GM18520 (cell line): ENCODE results near the gene FOXP2.
"Not testable (repeated sequence)": the region's sequence is repeated elsewhere in the genome, so short reads cannot be mapped to it uniquely, and the experiment has no call there.

ENCODE experiments used
- ATAC-seq: cut with Tn5 transposase; IDR thresholded peaks from one replicate; pipeline ENCODE4 v1.9.1; 2021; ENCODE audit not compliant: unreplicated experiment

The FOXP2 gene

DNA sequence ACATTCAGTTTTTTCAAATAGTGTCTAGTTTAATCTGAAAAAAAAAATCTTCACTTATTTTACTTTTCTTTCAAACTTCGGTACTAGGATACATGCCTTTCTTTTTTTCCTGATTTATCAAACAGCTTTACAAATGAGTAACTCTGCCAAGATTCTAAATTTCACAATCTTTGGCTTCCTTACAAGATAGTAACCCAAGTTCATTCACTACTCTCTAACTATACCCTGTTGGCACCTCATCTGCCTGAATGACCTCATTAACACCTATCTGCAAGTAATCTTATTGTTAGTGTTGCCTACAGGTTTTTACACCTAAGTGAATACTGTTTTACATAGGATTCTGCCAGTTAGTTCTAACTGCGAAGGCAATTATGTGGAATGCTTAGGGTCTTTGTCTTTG lies 159.8 kb downstream of the FOXP2 start:
- no peak for ATAC-seq

DNA sequence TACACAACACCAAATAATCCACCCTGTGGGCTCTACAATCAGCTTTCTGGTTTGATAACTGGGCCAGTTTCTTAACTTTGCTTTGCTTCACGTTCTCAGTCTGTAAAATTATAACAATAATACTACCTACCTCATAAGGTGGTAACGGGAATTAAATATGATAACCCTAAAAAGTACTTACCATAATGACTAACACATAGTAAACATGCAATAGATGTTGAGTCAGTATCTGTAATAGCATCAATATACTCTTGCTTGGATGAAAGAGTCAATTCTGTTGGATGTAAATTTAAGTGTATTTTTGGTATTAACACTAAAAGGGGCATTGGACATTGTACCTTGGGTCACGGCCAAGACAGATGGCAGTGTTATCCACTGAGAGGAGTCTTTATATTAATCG lies 160.5 kb downstream of the FOXP2 start:
- no peak for ATAC-seq

- not testable (repeated sequence) for ATAC-seq
Measured at GRCh38 chr7:114580963-114581362, 166.3 kb downstream of the FOXP2 start.

DNA sequence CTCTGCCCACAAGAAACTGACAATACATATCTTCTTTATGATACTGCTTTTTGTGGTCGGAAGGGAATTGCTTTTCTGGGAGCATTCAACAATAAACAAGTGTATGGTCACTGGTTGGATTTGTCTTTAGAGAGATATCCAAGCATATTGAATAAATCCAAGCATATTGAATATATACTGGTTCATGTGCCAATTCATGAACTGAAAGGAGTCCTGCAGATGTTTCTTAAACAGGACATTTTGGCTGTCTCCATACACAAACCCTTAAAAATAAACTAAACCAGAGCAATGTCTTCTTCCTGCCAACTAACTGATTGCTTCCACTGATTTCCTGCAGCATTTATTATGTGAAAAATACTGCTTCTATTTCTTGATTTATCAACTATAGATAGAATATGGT lies 173.9 kb downstream of the FOXP2 start:
- no peak for ATAC-seq

DNA sequence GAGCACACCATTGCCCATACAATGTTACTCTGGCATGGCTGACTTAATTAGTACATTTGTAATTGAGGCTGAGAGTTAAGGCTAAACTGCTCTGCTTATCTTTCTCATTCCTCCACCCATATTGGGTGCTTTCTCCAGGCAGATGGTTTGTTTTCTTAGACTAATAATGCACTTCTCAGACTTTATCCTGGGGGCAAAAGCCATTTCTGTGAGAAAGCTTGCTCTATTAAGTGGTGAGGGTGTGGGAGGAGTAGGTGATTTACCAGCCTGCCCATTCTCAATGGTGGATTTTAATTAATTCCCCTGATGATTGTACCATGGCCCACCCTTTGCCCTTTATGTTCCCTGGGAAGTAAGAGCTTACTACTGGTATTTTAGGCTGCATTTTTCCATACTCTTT lies 174.8 kb downstream of the FOXP2 start:
- ATAC-seq, result no peak

DNA sequence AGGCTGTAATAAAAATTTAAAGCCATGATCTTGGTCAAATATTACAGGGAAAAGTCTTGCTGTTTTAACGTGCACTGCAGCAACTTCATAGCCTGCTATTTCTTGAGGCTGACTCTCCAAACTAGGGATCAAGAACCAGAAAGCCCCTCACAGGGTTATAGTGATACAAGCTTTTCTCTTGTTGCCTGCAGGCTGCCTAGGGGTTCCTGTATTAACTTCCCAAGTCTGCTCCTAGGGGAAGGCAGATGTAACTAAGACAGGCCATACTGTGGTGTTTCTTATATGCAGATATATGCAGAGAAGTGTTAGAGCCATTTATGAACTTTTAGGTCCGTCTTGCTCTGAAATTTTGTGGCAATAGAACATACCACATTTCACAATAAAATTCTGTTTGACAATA lies 175.7 kb downstream of the FOXP2 start:
- ATAC-seq, result no peak

GRCh38 chr7:114598946-114599345 lies 184.3 kb downstream of the FOXP2 start:
- no peak for ATAC-seq

DNA sequence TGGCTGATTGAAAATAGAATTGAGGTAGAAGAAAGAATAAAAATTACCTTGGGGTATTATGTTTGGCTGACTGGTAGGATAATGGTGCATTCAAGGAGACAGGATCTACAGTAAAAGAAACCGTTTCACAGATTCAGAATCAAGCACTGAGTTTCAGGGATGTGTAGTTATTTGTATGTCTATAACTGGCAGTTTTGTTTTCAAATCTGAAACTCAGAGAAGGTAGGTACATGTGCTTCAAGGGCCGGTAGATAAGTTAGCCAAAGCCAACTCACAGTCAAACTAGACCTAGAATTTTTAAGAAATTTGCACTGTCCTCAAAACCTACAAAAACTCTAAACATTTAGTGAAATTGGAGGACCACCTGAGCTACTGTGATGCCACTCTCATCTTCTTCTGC lies 191.5 kb downstream of the FOXP2 start:
- no peak for ATAC-seq

DNA sequence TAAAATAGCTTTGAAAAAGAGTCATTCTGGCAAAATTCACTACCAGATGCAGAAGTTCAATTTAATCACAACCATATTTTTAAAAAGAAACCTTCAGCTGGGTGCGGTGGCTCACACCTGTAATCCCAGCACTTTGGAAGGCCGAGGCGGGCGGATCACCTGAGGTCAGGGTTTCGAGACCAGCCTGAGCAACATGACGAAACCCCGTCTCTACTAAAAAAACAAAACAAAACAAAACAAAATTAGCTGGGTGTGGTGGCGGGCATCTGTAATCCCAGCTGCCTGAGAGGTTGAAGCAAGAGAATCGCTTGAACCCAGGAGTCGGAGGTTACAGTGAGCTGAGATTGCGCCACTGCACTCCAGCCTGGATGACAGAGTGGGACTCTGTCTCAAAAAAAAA lies 194.2 kb downstream of the FOXP2 start:
- ATAC-seq, result not testable (repeated sequence)

DNA sequence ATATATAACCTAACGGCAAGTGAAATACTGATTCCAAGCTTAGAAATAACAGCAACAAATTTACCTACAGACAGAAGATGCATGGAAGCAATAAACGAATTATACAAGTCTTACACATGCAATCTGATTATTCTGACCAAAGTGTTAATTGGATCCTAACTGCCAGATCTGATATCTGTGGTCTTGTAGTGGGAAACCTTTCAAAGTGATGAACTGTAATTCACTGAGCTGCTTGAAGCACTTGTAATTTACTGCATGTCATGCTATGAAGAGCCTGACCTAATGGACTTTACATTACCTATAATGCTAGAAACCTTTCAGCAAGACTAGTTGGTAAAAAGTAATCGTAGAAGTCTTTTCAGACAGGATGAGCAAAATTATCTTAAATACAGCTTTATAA lies 205.6 kb downstream of the FOXP2 start:
- no peak for ATAC-seq

GRCh38 chr7:114622221-114622620 lies 207.6 kb downstream of the FOXP2 start:
- ATAC-seq, result no peak

- no peak for ATAC-seq
Measured at GRCh38 chr7:114623146-114623545, 208.5 kb downstream of the FOXP2 start.

GRCh38 chr7:114627231-114627630 lies 212.6 kb downstream of the FOXP2 start:
- ATAC-seq, result no peak

DNA sequence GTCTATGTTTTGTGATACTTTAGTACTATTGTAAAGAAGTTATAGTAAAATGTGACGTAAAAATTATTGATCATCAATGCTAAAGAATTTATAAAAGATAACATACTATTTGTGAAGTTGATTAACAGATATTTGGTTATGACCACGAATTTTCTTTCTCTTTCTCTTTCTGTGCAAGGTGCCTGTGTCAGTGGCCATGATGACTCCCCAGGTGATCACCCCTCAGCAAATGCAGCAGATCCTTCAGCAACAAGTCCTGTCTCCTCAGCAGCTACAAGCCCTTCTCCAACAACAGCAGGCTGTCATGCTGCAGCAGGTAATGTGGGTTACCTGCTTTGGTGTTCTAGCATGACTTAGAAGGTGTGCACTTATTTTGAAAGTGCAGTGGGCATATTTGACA lies 213.7 kb downstream of the FOXP2 start:
- no peak for ATAC-seq

- ATAC-seq, result no peak
Measured at GRCh38 chr7:114629762-114630161, 215.1 kb downstream of the FOXP2 start.

GRCh38 chr7:114630201-114630990 lies 215.8 kb downstream of the FOXP2 start:
- ATAC-seq, result no peak

DNA sequence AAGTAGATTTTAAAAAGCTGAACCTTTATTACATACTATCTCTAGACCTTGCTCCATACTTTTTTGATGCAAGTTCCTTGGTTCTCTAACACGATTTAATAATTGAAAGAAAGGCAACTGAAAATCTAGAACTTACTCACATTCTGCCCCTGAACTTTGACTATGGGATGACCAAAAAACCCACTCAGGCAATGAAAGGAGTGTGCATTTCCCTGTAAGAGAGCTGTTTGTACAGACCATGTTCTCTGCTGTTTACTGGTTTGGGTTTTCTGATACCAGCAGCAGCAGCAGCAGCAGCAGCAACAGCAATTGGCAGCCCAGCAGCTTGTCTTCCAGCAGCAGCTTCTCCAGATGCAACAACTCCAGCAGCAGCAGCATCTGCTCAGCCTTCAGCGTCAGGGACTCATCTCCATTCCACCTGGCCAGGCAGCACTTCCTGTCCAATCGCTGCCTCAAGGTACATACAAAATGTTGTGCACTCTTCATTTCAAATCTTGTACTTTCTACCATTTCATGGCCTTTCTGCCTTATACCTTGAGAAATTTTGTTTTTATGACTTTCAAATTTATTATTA lies 216.7 kb downstream of the FOXP2 start:
- no peak for ATAC-seq

DNA sequence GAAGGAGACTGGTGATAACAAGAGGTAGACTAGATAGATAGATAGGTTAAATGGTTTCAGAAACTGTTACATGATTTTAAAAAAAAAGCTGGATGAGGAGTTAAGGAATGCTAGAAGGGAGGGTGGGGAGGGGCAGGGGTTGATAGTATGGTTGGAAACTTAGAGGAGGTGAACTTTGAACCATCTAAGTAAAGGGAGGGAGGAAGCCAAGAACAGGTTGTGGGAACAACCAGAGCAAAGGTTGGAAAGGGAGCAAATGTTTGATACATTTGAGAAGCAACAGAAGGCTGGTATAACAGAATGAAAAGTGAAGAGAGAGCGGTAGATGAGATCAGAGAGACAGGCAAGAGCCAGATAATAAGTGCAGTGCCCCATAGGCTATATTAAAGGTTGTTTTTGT lies 224.8 kb downstream of the FOXP2 start:
- ATAC-seq, result no peak

GRCh38 chr7:114644455-114644854 lies 229.8 kb downstream of the FOXP2 start:
- ATAC-seq, result no peak

DNA sequence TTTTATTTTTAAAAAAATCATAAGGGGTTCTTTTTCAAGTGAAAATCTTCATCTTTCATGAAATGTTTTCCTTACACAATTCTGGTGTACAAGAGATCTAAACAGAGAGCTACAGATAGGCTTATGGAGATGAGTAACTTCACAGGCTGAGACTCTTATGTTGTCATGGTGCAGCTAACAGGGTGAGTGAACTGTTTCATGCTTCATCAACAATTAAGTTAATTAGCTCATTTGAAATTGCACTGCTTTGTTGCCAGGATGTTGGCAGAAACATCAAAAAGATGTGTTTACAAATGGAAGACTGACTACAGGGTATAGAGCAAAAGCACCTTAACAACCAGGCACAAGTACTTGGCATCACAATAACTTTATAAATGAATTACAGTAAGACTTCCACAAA lies 230.8 kb downstream of the FOXP2 start:
- ATAC-seq, result no peak

- ATAC-seq, result no peak
Measured at GRCh38 chr7:114647518-114647917, 232.9 kb downstream of the FOXP2 start.

DNA sequence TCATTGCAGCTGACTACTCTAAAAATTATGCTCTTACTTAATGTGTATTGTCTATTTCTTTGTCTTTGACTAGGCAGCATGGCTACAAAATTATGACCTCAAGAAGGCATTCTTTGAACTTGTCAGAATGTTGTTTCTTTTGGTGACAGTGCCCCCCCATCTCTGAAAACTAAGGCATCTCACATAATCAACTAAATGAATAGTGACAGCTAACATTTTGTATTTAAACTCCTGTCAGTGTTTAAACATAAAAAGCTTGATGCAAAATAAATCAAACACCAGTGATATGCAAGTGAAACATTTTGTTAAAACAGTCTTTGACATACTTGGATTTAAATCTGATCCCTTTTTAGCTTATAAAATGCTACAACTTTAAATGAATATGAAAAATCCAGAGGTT lies 233.5 kb downstream of the FOXP2 start:
- no peak for ATAC-seq

DNA sequence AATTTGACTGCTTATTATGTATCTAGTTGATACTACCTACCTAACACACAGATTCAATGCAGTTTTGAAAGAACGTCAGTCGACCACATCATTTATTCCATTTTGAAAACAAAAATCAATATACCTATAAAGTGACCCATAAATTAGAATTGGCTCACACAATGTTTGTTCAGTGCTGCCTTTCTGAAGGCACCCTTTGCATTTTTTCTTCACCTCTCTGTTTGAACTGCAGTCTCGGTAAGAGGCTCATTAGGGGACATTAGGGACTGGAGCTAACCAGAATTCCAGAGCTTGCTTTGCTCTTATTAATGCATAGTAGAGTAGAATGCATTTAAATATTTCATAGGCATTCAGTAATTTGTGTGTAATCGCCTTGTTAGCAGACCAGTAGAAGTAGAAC lies 234.1 kb downstream of the FOXP2 start:
- ATAC-seq, result no peak
